Erythroblast (primary cell): Measurements from ENCODE around the gene SPATA6.
"Not testable (repeated sequence)": the region's sequence is repeated elsewhere in the genome, so short reads cannot be mapped to it uniquely, and the experiment has no call there.

Source experiments
- GATA1 ChIP-seq: IDR thresholded peaks from 2 replicates; pipeline ENCODE4 v1.6.1; 2011; ENCODE audit warnings: low read depth, mild to moderate bottlenecking, control low read depth, low read length, moderate library complexity
- POLR2A ChIP-seq: IDR thresholded peaks from 2 replicates; pipeline ENCODE4 v1.6.1; 2011; ENCODE audit warnings: mild to moderate bottlenecking, low read length

- not testable (repeated sequence) for TF ChIP-seq POLR2A, GATA1
These were observed 31.2 kb downstream of the SPATA6 start for GRCh38 chr1:48440786-48441185.
